HG02943 (cell line): ENCODE measurements around the gene VAMP4.

Experiments used
- ATAC-seq: cut with Tn5 transposase; IDR thresholded peaks from one replicate; pipeline ENCODE4 v1.9.1; 2021; ENCODE audit warnings: mild to moderate bottlenecking, low read depth, moderate library complexity; ENCODE audit not compliant: unreplicated experiment

Gene VAMP4

GRCh38 chr1:171654201-171654941 is 87.5 kb downstream of the VAMP4 start:
- ATAC-seq: no peak

DNA sequence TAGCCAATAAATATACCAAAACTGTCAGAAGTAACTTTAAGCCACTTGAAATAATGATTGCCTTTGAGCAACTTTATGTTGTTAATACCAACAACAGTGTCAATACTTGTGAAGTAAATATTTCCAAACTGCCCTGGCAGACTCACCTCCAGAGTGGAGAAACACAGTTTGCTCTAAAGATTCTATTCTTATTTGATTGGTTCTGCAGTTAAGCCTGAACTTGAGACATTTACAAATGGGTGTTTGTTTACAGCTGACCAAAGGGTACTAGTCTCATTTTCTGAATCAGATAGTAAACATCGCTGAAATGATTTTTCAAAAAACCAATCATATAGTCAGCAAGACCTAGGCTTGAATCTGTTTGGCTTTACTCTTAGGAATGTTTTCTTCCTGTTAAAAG is 88.1 kb downstream of the VAMP4 start:
- ATAC-seq: no peak

- ATAC-seq: no peak
Measured at GRCh38 chr1:171652234-171652822, 89.5 kb downstream of the VAMP4 start, which contains the start of gene MYOC. Gene MYOC (minus strand): TSS chr1:171652688. CDS start chr1:171652611, 77 bp downstream.
